SK-N-SH treated with all-trans-retinoic acid at 6 μM for 48 hours (cell line): ENCODE results near the gene ARID1A.

Experiments used
- ARNTL ChIP-seq: fragments of 450-650 bp; formaldehyde crosslinking; IDR thresholded peaks from 2 replicates; pipeline ENCODE4 v1.5.0; 2020; ENCODE audit warnings: low read depth, mild to moderate bottlenecking, moderate library complexity, borderline replicate concordance
- CSDC2 ChIP-seq: fragments of 250-450 bp; sonication (Bioruptor Pico); IDR thresholded peaks from 2 replicates; pipeline ENCODE4 v1.5.0; 2020; ENCODE audit warnings: mild to moderate bottlenecking, moderate library complexity
- GLIS3 ChIP-seq: fragments of 250-450 bp; sonication (Bioruptor Pico); IDR thresholded peaks from 2 replicates; pipeline ENCODE4 v1.5.0; 2020; ENCODE audit warnings: mild to moderate bottlenecking, moderate library complexity
- TF ChIP-seq, protein P1 (sequence below): fragments of 250-450 bp; sonication (Bioruptor Pico); IDR thresholded peaks from 2 replicates; pipeline ENCODE4 v1.8.0; 2020; ENCODE audit warnings: mild to moderate bottlenecking, moderate library complexity, borderline replicate concordance

DNA sequence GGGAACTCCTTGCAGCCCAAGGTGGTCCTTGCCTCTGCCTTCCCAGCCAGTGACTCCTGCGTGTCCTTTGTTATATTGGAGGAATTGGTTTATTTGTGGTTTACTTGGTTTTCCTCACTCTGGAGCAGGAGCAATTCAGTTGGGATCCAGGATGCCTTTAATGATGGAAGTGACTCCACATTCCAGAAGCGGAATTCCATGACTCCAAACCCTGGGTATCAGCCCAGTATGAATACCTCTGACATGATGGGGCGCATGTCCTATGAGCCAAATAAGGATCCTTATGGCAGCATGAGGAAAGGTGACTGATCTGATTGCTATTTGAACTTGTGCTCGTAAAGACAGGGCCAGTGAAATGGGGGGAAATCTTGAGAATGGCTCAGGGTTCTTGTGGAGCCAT lies 76.9 kb downstream of the ARID1A start:
- TF ChIP-seq ARNTL (CRISPR knock-in tag) (no peak), CSDC2 (CRISPR knock-in tag) (no peak), GLIS3 (CRISPR knock-in tag) (no peak)
- TF ChIP-seq, protein P1, sequence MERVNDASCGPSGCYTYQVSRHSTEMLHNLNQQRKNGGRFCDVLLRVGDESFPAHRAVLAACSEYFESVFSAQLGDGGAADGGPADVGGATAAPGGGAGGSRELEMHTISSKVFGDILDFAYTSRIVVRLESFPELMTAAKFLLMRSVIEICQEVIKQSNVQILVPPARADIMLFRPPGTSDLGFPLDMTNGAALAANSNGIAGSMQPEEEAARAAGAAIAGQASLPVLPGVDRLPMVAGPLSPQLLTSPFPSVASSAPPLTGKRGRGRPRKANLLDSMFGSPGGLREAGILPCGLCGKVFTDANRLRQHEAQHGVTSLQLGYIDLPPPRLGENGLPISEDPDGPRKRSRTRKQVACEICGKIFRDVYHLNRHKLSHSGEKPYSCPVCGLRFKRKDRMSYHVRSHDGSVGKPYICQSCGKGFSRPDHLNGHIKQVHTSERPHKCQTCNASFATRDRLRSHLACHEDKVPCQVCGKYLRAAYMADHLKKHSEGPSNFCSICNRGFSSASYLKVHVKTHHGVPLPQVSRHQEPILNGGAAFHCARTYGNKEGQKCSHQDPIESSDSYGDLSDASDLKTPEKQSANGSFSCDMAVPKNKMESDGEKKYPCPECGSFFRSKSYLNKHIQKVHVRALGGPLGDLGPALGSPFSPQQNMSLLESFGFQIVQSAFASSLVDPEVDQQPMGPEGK, result no peak
